SIG-M5 treated with dmso at 0.1 percent for 504 hours (cell line): Measurements from ENCODE around the gene KIF9.
"Not testable (repeated sequence)": the region's sequence is repeated elsewhere in the genome, so short reads cannot be mapped to it uniquely, and the experiment has no call there.

Source experiments
- DNase-seq: peaks from one replicate; lab custom pipeline; 2025; ENCODE audit not compliant: unreplicated experiment; lab: John Stamatoyannopoulos, UW

KIF9 gene

DNA sequence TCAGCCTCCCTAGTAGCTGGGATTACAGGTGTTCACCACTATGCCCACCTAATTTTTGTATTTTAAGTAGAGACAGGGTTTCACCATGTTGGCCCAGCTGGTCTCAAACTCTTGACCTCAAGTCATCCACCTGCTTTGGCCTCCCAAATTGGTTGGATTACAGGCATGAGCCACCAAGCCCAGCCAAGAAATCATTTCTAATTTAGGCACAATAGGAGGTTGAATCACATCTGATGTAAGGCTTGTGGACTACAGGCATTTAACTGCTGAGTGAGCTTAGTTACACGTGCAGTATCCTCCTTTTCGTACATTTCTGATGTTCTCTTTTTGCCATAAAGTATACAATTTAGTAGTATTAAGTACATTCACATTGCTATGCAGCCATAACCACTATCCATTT is 87.6 kb downstream of the KIF9 start:
- no peak for DNase-seq

DNA sequence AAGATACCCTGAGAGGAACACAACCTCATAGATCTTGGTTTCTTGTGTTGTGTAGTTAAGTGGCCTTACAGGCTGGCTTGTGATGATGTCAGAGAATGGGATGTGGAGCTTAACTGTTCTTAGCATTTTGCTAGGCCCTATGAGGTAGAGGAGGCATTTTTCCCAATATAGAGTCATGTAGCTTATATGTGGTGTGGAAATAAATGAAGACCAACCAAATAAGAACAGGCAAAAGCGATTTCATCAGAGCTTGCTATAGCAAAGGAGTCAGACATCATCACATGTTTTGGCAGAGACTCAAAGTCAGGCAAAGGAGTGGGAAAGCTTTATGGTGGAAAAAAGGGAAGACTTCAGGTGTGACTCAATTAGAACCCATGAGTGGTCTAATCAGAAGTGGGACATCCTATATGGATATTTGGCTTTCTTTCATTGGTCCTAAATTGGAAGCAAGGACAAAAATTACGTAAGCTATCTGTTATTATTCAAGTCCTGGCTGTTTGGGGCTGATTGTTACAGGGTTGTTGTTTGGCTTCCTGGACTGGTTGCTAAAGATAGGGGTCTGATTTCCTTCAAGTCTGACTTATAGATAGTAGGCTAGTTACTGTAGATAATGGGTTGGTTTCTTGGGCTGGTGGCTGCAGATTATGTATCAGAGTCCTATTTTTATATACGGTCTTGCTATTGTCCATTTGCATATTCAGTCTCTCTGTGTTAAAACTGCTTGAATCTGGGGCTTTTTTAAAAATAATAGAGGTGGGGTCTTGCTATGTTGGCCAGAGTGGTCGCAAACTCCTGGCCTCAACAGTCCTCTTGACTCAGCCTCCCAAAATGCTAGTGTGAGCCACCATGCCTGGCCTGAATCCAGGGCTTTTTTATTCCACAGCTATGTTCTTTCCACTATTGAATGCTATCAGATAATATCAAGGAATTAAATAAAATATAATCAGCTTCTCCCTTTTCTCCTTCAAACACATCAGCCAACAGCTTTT is 88.4 kb downstream of the KIF9 start:
- no peak for DNase-seq

DNA sequence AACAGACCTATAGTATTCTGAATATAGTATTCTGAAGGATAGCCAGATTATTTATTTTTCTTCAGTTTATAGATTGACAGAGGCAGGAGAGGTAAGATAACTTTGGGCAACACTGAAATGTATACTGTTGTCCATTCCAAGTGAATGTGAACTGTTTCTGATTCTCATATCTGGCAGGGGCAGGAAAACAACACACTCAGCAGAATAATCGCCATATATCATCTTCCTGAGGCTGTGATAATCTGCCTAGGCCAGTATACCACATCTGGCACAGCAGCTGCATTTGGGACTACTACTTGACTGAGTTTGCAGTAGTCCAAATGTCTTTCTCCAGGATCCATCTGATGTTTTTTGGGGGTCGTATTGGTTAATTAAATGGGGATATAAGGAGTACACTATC is 96.3 kb downstream of the KIF9 start:
- no peak for DNase-seq

DNA sequence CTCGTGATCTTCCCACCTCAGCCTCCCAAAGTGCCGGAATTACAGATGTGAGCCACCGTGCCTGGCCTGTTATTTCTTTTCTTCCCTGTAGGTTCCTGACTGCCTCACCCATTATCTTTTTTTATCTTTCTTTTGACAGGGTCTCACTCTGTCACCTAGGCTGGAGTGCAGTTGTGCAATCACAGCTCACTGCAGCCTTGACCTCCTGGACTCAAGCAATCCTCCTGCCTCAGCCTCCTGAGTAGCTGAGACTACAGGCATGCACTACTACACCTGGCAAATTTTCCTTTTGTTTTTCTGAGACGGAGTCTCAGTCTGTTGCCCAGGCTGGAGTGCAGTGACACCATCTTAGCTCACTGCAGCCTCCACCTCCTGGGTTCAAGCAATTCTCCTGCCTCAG is 100.9 kb downstream of the KIF9 start:
- not testable (repeated sequence) for DNase-seq

DNA sequence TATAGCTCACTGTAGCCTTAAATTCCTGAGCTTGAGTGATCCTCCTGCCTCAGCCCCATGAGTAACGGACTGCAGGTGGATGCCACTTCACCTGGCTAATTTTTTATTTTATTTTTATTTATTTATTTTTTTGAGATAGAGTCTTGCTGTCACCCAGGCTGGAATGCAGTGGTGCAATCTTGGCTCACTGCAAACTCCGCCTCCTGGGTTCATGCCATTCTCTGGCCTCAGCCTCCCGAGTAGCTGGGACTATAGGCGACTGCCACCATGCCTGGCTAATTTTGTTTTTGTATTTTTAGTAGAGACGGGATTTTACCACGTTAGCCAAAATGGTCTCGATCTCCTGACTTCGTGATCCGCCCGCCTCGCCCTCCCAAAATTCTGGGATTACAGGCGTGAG is 102.6 kb downstream of the KIF9 start:
- DNase-seq, result not testable (repeated sequence)
